Smooth muscle cell (in vitro differentiated cells): ENCODE measurements around the gene DCD. TPM values are rescaled to one million over a fixed set of nuclear protein-coding genes. Genes with fewer than 3 reads are reported as not detected.

Experiments
- DNase-seq: peaks from one replicate; lab custom pipeline; 2025; ENCODE audit not compliant: unreplicated experiment; lab: John Stamatoyannopoulos, UW
- H2AFZ ChIP-seq: fragments of 200-600 bp; sonication (generic); 2 replicates; pipeline ENCODE4 v1.6.0; 2016; ENCODE audit warnings: antibody characterized with exemption, low read depth, mild to moderate bottlenecking
- H3F3A ChIP-seq: fragments of 200-600 bp; sonication (generic); 2 replicates; pipeline ENCODE4 v1.6.0; 2017; ENCODE audit warnings: antibody characterized with exemption, low read depth
- H3K27ac ChIP-seq: fragments of 200-600 bp; sonication (generic); 2 replicates; pipeline ENCODE4 v1.5.1; 2016; ENCODE audit warnings: low read depth, mild to moderate bottlenecking
- H3K27me3 ChIP-seq: fragments of 200-600 bp; sonication (generic); 2 replicates; pipeline ENCODE4 v1.6.1; 2016; ENCODE audit warnings: low read depth, mild to moderate bottlenecking
- H3K36me3 ChIP-seq: fragments of 200-600 bp; sonication (generic); 2 replicates; pipeline ENCODE4 v1.5.1; 2016; ENCODE audit warnings: low read depth
- H3K4me1 ChIP-seq: fragments of 200-600 bp; sonication (generic); 2 replicates; pipeline ENCODE4 v1.5.1; 2016; ENCODE audit warnings: low read depth
- H3K4me2 ChIP-seq: fragments of 200-600 bp; sonication (generic); 2 replicates; pipeline ENCODE4 v1.6.0; 2016; ENCODE audit warnings: mild to moderate bottlenecking
- H3K4me3 ChIP-seq: fragments of 200-600 bp; sonication (generic); 2 replicates; pipeline ENCODE4 v1.5.1; 2016; ENCODE audit warnings: mild to moderate bottlenecking
- H3K79me2 ChIP-seq: fragments of 200-600 bp; sonication (generic); 2 replicates; pipeline ENCODE4 v1.6.0; 2016; ENCODE audit warnings: low read depth, mild to moderate bottlenecking
- H3K9ac ChIP-seq: fragments of 200-600 bp; sonication (generic); 2 replicates; pipeline ENCODE4 v1.6.0; 2016; ENCODE audit warnings: low read depth
- H3K9me3 ChIP-seq: fragments of 200-600 bp; sonication (generic); replicated peaks from 2 replicates; pipeline ENCODE4 v1.5.1; 2016; ENCODE audit warnings: low read depth
- H4K20me1 ChIP-seq: fragments of 200-600 bp; sonication (generic); 2 replicates; pipeline ENCODE4 v1.6.0; 2016; ENCODE audit warnings: low read depth
- CTCF ChIP-seq: fragments of 200-600 bp; sonication (generic); IDR thresholded peaks from 2 replicates; pipeline ENCODE4 v1.5.1; 2017; ENCODE audit warnings: borderline replicate concordance, mild to moderate bottlenecking, antibody characterized with exemption; ENCODE audit not compliant: insufficient read depth, poor library complexity, severe bottlenecking
- WGBS: methylation state at CpG from one replicate; pipeline ENCODE4 v1.1.7; 2016; ENCODE audit warnings: low lambda C conversion rate; 5-methylcytosine and 5-hydroxymethylcytosine counted together
- polyA plus RNA-seq: library from polyadenylated mRNA; unstranded; fragments of >200 nt; fragmentation: Nextera tagmentation; extraction: Ambion mirVana; gene quantifications from 2 replicates; pipeline ENCODE4 v1.2.1, GENCODE V29; 2016
- total RNA-seq: library from RNA; depleted of rRNA; stranded (reverse); fragments of >200 nt; gene quantifications from 2 replicates; pipeline ENCODE4 v1.2.3, GENCODE V29; 2014

Gene DCD
- total and polyA plus RNA-seq, 2 experiments from 2014 or later: not detected

- no peak overlapping the region for H3K4me2 ChIP-seq
- DNase-seq: no peak
- no peaks in the 10 kb centered on the region for H3F3A ChIP-seq
Measured at GRCh38 chr12:54622463-54623183, 25.5 kb downstream of the DCD start.

GRCh38 chr12:54616933-54617680 lies 31.1 kb downstream of the DCD start:
- Histone ChIP-seq H3K27me3 (peaks cover 64% of the 10 kb centered on the region), H3K9ac (no peak overlapping the region), H3K9me3 (no peaks in the 10 kb centered on the region), H4K20me1 (no peaks in the 10 kb centered on the region), H3F3A (no peaks in the 10 kb centered on the region), H3K79me2 (no peaks in the 10 kb centered on the region), H2AFZ (no peak overlapping the region), H3K27ac (no peak overlapping the region), H3K4me3 (no peak overlapping the region), H3K4me1 (no peaks in the 10 kb centered on the region), H3K36me3 (no peaks in the 10 kb centered on the region), H3K4me2 (no peak overlapping the region)
- no peak for DNase-seq
- no peak for TF ChIP-seq CTCF
- 87% methylated on average over 6 of the region's 6 CpGs for WGBS

More at GRCh38 chr12:54622463-54623183, 25.5 kb downstream of the DCD start:
- H3K4me1 ChIP-seq: no peaks in the 10 kb centered on the region
- H3K27me3 ChIP-seq: peaks cover 57% of the 10 kb centered on the region
- H3K9me3 ChIP-seq: no peaks in the 10 kb centered on the region
- H3K27ac ChIP-seq: no peak overlapping the region
- H3K79me2 ChIP-seq: no peaks in the 10 kb centered on the region
- H3K36me3 ChIP-seq: no peaks in the 10 kb centered on the region
- no peak overlapping the region for H2AFZ ChIP-seq
- H3K9ac ChIP-seq: no peak overlapping the region
- peak; percentile 37 for TF ChIP-seq CTCF
- H4K20me1 ChIP-seq: no peaks in the 10 kb centered on the region
- H3K4me3 ChIP-seq: no peak overlapping the region

GRCh38 chr12:54612225-54612750 lies 35.9 kb downstream of the DCD start:
- Histone ChIP-seq H3K27ac (no peak overlapping the region), H3K4me1 (no peaks in the 10 kb centered on the region), H3K36me3 (no peaks in the 10 kb centered on the region), H3K9me3 (no peaks in the 10 kb centered on the region), H2AFZ (no peak overlapping the region), H3K4me2 (no peak overlapping the region), H4K20me1 (no peaks in the 10 kb centered on the region), H3K79me2 (no peaks in the 10 kb centered on the region), H3K4me3 (no peak overlapping the region), H3K27me3 (peaks cover 34% of the 10 kb centered on the region), H3K9ac (no peak overlapping the region), H3F3A (no peaks in the 10 kb centered on the region)
- 83% methylated on average over 1 of the region's 1 CpG for WGBS
- TF ChIP-seq CTCF: no peak
- DNase-seq: no peak
